ENCODE data around the gene KDR. TPM values are rescaled to one million over a fixed set of nuclear protein-coding genes. Genes with fewer than 3 reads are reported as not detected.

The KDR gene
- not detected for total RNA-seq
- polyA plus RNA-seq: not detected

- no peak within 1 kb of the TSS for H3K4me3 ChIP-seq (ENCODE audit: low read length)
- H3K36me3 ChIP-seq (ENCODE audit: insufficient read depth, low read length): no peaks in the 10 kb centered on the region
- no peak for DNase-seq
- H3K36me3 Mint-ChIP-seq: no peaks in the 10 kb centered on the region
- H3K9me3 Mint-ChIP-seq: peaks cover 0 to 3% (median 0%) of the 10 kb centered on the region in 5 donors
- CTCF ChIA-PET: no interaction called here
- no peaks in the 10 kb centered on the region for H3K9me3 ChIP-seq (ENCODE audit: low read length)
- peaks cover 23 to 25% of the 10 kb centered on the region in 2 donors for H3K27me3 Mint-ChIP-seq
- H3K4me3 Mint-ChIP-seq: peak within 1 kb of the TSS in 3 of 7 donors; percentile 38 to 60 (median 38)
- peaks cover 0 to 10% (median 7%) of the 10 kb centered on the region in 3 donors for H3K4me1 Mint-ChIP-seq
- no peaks in the 10 kb centered on the region for H3K4me1 ChIP-seq (ENCODE audit: insufficient read depth, low read length)
- H3K27ac ChIP-seq (ENCODE audit: low read depth, low read length): no peak within 1 kb of the TSS
- POLR2A ChIA-PET: no interaction called here
- H3K27ac Mint-ChIP-seq: no peak within 1 kb of the TSS
- no peaks in the 10 kb centered on the region for H3K27me3 ChIP-seq (ENCODE audit: insufficient read depth, low read length, poor library complexity, severe bottlenecking)
These were observed at the start of gene KDR for GRCh38 chr4:55125087-55125721. Gene KDR, minus strand, starts transcription at chr4:55125595. Its CDS starts 302 bp downstream, at chr4:55125293.

GRCh38 chr4:55173580-55173979, 48.2 kb upstream of the KDR start:
- Histone ChIP-seq H3K27me3 (ENCODE audit: insufficient read depth, low read length, poor library complexity, severe bottlenecking) (no peaks in the 10 kb centered on the region), H3K9me3 (ENCODE audit: low read length) (no peaks in the 10 kb centered on the region), H3K27ac (ENCODE audit: low read depth, low read length) (no peak overlapping the region), H3K4me1 (ENCODE audit: insufficient read depth, low read length) (no peaks in the 10 kb centered on the region), H3K36me3 (ENCODE audit: insufficient read depth, low read length) (no peaks in the 10 kb centered on the region), H3K4me3 (ENCODE audit: low read length) (no peak overlapping the region)
- no peak for DNase-seq
- no peak overlapping the region for H3K4me3 Mint-ChIP-seq
- H3K4me1 Mint-ChIP-seq: peaks cover 0 to 9% (median 2%) of the 10 kb centered on the region in 3 donors
- no peak overlapping the region for H3K27ac Mint-ChIP-seq
- H3K9me3 Mint-ChIP-seq: peaks cover 0 to 4% (median 0%) of the 10 kb centered on the region in 5 donors
- H3K27me3 Mint-ChIP-seq: peaks cover 5 to 12% of the 10 kb centered on the region in 2 donors
- no peaks in the 10 kb centered on the region for H3K36me3 Mint-ChIP-seq
- CTCF ChIA-PET: interaction anchor here (1.0 kb wide), 1 partner anchor 11 kb away, joined by 3 read pairs; no protein-coding TSS in a partner anchor
- POLR2A ChIA-PET: no interaction called here

- Mint-ChIP-seq H3K27ac (no peak overlapping the region), H3K4me3 (no peak overlapping the region), H3K36me3 (no peaks in the 10 kb centered on the region), H3K4me1 (peaks cover 0 to 9% (median 2%) of the 10 kb centered on the region in 3 donors), H3K27me3 (peaks cover 5 to 12% of the 10 kb centered on the region in 2 donors), H3K9me3 (peaks cover 0 to 4% (median 0%) of the 10 kb centered on the region in 5 donors)
- H3K4me3 ChIP-seq (ENCODE audit: low read length): no peak overlapping the region
- ChIA-PET POLR2A (no interaction called here), CTCF (interaction anchor here (1.0 kb wide), 1 partner anchor 12 kb away, joined by 3 read pairs; no protein-coding TSS in a partner anchor)
- DNase-seq: no peak
- no peaks in the 10 kb centered on the region for H3K9me3 ChIP-seq (ENCODE audit: low read length)
- H3K4me1 ChIP-seq (ENCODE audit: insufficient read depth, low read length): no peaks in the 10 kb centered on the region
- no peaks in the 10 kb centered on the region for H3K36me3 ChIP-seq (ENCODE audit: insufficient read depth, low read length)
- no peaks in the 10 kb centered on the region for H3K27me3 ChIP-seq (ENCODE audit: insufficient read depth, low read length, poor library complexity, severe bottlenecking)
- no peak overlapping the region for H3K27ac ChIP-seq (ENCODE audit: low read depth, low read length)
These were observed 47.4 kb upstream of the KDR start for GRCh38 chr4:55172694-55173287.

- Mint-ChIP-seq H3K4me1 (no peaks in the 10 kb centered on the region), H3K9me3 (peaks cover 0 to 10% (median 0%) of the 10 kb centered on the region in 5 donors), H3K4me3 (no peak overlapping the region), H3K36me3 (no peaks in the 10 kb centered on the region), H3K27ac (no peak overlapping the region), H3K27me3 (peaks cover 9 to 12% of the 10 kb centered on the region in 2 donors)
- POLR2A ChIA-PET: no interaction called here
- Histone ChIP-seq H3K4me1 (ENCODE audit: insufficient read depth, low read length) (no peaks in the 10 kb centered on the region), H3K27me3 (ENCODE audit: insufficient read depth, low read length, poor library complexity, severe bottlenecking) (no peaks in the 10 kb centered on the region), H3K27ac (ENCODE audit: low read depth, low read length) (no peak overlapping the region), H3K9me3 (ENCODE audit: low read length) (no peaks in the 10 kb centered on the region), H3K4me3 (ENCODE audit: low read length) (no peak overlapping the region), H3K36me3 (ENCODE audit: insufficient read depth, low read length) (no peaks in the 10 kb centered on the region)
- CTCF ChIA-PET: no interaction called here
- DNase-seq: no peak
These were observed 45.1 kb upstream of the KDR start for GRCh38 chr4:55170462-55170861.

GRCh38 chr4:55169352-55169961, 44.1 kb upstream of the KDR start:
- Mint-ChIP-seq H3K27ac (no peak overlapping the region), H3K9me3 (peaks cover 0 to 10% (median 0%) of the 10 kb centered on the region in 5 donors), H3K27me3 (peaks cover 9 to 12% of the 10 kb centered on the region in 2 donors), H3K4me1 (no peaks in the 10 kb centered on the region), H3K4me3 (no peak overlapping the region), H3K36me3 (no peaks in the 10 kb centered on the region)
- H3K4me3 ChIP-seq (ENCODE audit: low read length): no peak overlapping the region
- ChIA-PET CTCF (no interaction called here), POLR2A (no interaction called here)
- H3K27me3 ChIP-seq (ENCODE audit: insufficient read depth, low read length, poor library complexity, severe bottlenecking): no peaks in the 10 kb centered on the region
- H3K27ac ChIP-seq (ENCODE audit: low read depth, low read length): no peak overlapping the region
- no peaks in the 10 kb centered on the region for H3K36me3 ChIP-seq (ENCODE audit: insufficient read depth, low read length)
- H3K9me3 ChIP-seq (ENCODE audit: low read length): no peaks in the 10 kb centered on the region
- no peak for DNase-seq
- no peaks in the 10 kb centered on the region for H3K4me1 ChIP-seq (ENCODE audit: insufficient read depth, low read length)

GRCh38 chr4:55162396-55162795, 37.0 kb upstream of the KDR start:
- ChIA-PET POLR2A (no interaction called here), CTCF (no interaction called here)
- no peak overlapping the region for H3K27ac Mint-ChIP-seq
- Histone ChIP-seq H3K27ac (ENCODE audit: low read depth, low read length) (no peak overlapping the region), H3K4me3 (ENCODE audit: low read length) (no peak overlapping the region), H3K4me1 (ENCODE audit: insufficient read depth, low read length) (no peaks in the 10 kb centered on the region), H3K27me3 (ENCODE audit: insufficient read depth, low read length, poor library complexity, severe bottlenecking) (no peaks in the 10 kb centered on the region), H3K9me3 (ENCODE audit: low read length) (no peaks in the 10 kb centered on the region), H3K36me3 (ENCODE audit: insufficient read depth, low read length) (no peaks in the 10 kb centered on the region)
- H3K36me3 Mint-ChIP-seq: no peaks in the 10 kb centered on the region
- H3K9me3 Mint-ChIP-seq: peaks cover 0 to 6% (median 0%) of the 10 kb centered on the region in 5 donors
- no peak overlapping the region for H3K4me3 Mint-ChIP-seq
- no peak for DNase-seq
- H3K4me1 Mint-ChIP-seq: no peaks in the 10 kb centered on the region
- H3K27me3 Mint-ChIP-seq: peaks cover 11 to 18% of the 10 kb centered on the region in 2 donors

GRCh38 chr4:55161739-55162138, 36.3 kb upstream of the KDR start:
- DNase-seq: no peak
- Mint-ChIP-seq H3K27me3 (peaks cover 9 to 23% of the 10 kb centered on the region in 2 donors), H3K4me3 (no peak overlapping the region), H3K9me3 (peaks cover 0 to 3% (median 0%) of the 10 kb centered on the region in 5 donors), H3K4me1 (no peaks in the 10 kb centered on the region), H3K27ac (no peak overlapping the region), H3K36me3 (no peaks in the 10 kb centered on the region)
- Histone ChIP-seq H3K4me3 (ENCODE audit: low read length) (no peak overlapping the region), H3K27me3 (ENCODE audit: insufficient read depth, low read length, poor library complexity, severe bottlenecking) (no peaks in the 10 kb centered on the region), H3K36me3 (ENCODE audit: insufficient read depth, low read length) (no peaks in the 10 kb centered on the region), H3K4me1 (ENCODE audit: insufficient read depth, low read length) (no peaks in the 10 kb centered on the region), H3K27ac (ENCODE audit: low read depth, low read length) (no peak overlapping the region), H3K9me3 (ENCODE audit: low read length) (no peaks in the 10 kb centered on the region)
- CTCF ChIA-PET: no interaction called here
- POLR2A ChIA-PET: no interaction called here

GRCh38 chr4:55159851-55160250, 34.5 kb upstream of the KDR start:
- H3K27ac ChIP-seq (ENCODE audit: low read depth, low read length): no peak overlapping the region
- no peaks in the 10 kb centered on the region for H3K36me3 Mint-ChIP-seq
- H3K27ac Mint-ChIP-seq: no peak overlapping the region
- peaks cover 9 to 26% of the 10 kb centered on the region in 2 donors for H3K27me3 Mint-ChIP-seq
- ChIA-PET CTCF (no interaction called here), POLR2A (no interaction called here)
- H3K4me3 Mint-ChIP-seq: no peak overlapping the region
- H3K4me1 ChIP-seq (ENCODE audit: insufficient read depth, low read length): no peaks in the 10 kb centered on the region
- no peaks in the 10 kb centered on the region for H3K36me3 ChIP-seq (ENCODE audit: insufficient read depth, low read length)
- no peaks in the 10 kb centered on the region for H3K4me1 Mint-ChIP-seq
- no peaks in the 10 kb centered on the region for H3K9me3 ChIP-seq (ENCODE audit: low read length)
- no peaks in the 10 kb centered on the region for H3K27me3 ChIP-seq (ENCODE audit: insufficient read depth, low read length, poor library complexity, severe bottlenecking)
- H3K4me3 ChIP-seq (ENCODE audit: low read length): no peak overlapping the region
- DNase-seq: no peak
- peaks cover 0 to 3% (median 0%) of the 10 kb centered on the region in 5 donors for H3K9me3 Mint-ChIP-seq

Data from CD8-positive, alpha-beta memory T cell (primary cell).